DOHH2 (cell line): ENCODE results near the gene OR8H3.

Source experiments
- H3F3A ChIP-seq: fragments of 200-600 bp; sonication (generic), shearing (Covaris generic); 2 replicates; pipeline ENCODE4 v1.6.0; 2016; ENCODE audit warnings: antibody characterized with exemption, mild to moderate bottlenecking; ENCODE audit not compliant: control insufficient read depth, insufficient read depth
- H3K27ac ChIP-seq: fragments of 200-600 bp; sonication (generic); 2 replicates; pipeline ENCODE4 v1.5.1; 2014; ENCODE audit warnings: low read depth, mild to moderate bottlenecking, low read length, moderate library complexity
- H3K27me3 ChIP-seq: fragments of 200-600 bp; sonication (generic); 2 replicates; pipeline ENCODE4 v1.6.1; 2014; ENCODE audit warnings: mild to moderate bottlenecking, low read length, mixed read lengths; ENCODE audit not compliant: control insufficient read depth
- H3K36me3 ChIP-seq: fragments of 200-600 bp; sonication (generic); 2 replicates; pipeline ENCODE4 v1.6.1; 2014; ENCODE audit warnings: mild to moderate bottlenecking, low read length, moderate library complexity, mixed read lengths; ENCODE audit not compliant: control insufficient read depth
- H3K4me1 ChIP-seq: fragments of 200-600 bp; sonication (generic); 2 replicates; pipeline ENCODE4 v1.6.1; 2014; ENCODE audit warnings: mild to moderate bottlenecking, low read length, mixed read lengths; ENCODE audit not compliant: control insufficient read depth
- H3K4me2 ChIP-seq: fragments of 200-600 bp; sonication (generic); 2 replicates; pipeline ENCODE4 v1.6.0; 2014; ENCODE audit warnings: mild to moderate bottlenecking, low read length, moderate library complexity
- H3K4me3 ChIP-seq: fragments of 200-600 bp; sonication (generic); 2 replicates; pipeline ENCODE4 v1.5.1; 2014; ENCODE audit warnings: mild to moderate bottlenecking, low read length, mixed read lengths
- H3K79me2 ChIP-seq: fragments of 200-600 bp; sonication (generic); 2 replicates; pipeline ENCODE4 v1.6.1; 2014; ENCODE audit warnings: mild to moderate bottlenecking, low read length, mixed read lengths; ENCODE audit not compliant: control insufficient read depth
- H3K9me2 ChIP-seq: fragments of 200-600 bp; sonication (generic); replicated peaks from 2 replicates; pipeline ENCODE4 v1.6.1; 2014; ENCODE audit warnings: mild to moderate bottlenecking, low read length, mixed read lengths; ENCODE audit not compliant: control insufficient read depth
- H3K9me3 ChIP-seq: fragments of 200-600 bp; sonication (generic); 2 replicates; pipeline ENCODE4 v1.6.1; 2014; ENCODE audit warnings: antibody characterized with exemption, low read length, mixed read lengths; ENCODE audit not compliant: control insufficient read depth, insufficient read depth
- H4K20me1 ChIP-seq: fragments of 200-600 bp; sonication (generic); 2 replicates; pipeline ENCODE4 v1.6.0; 2014; ENCODE audit warnings: low read depth, mild to moderate bottlenecking, antibody characterized with exemption, low read length, moderate library complexity; ENCODE audit not compliant: control insufficient read depth, insufficient read depth
- CTCF ChIP-seq: fragments of 200-600 bp; sonication (generic); IDR thresholded peaks from one replicate; pipeline ENCODE4 v1.5.1; 2014; ENCODE audit warnings: antibody characterized with exemption, mild to moderate bottlenecking, low read depth, low read length; ENCODE audit not compliant: poor library complexity, severe bottlenecking
- EZH2phosphoT487 ChIP-seq: fragments of 200-600 bp; sonication (generic); IDR thresholded peaks from 2 replicates; pipeline ENCODE4 v1.6.1; 2017; ENCODE audit warnings: borderline replicate concordance, mild to moderate bottlenecking, antibody characterized with exemption, low read length, moderate library complexity, mixed read lengths

Gene OR8H3

GRCh38 chr11:56152333-56152732 lies 30.2 kb downstream of the OR8H3 start:
- Histone ChIP-seq H4K20me1 (no peaks in the 10 kb centered on the region), H3K27me3 (no peaks in the 10 kb centered on the region), H3K4me1 (no peaks in the 10 kb centered on the region), H3K9me3 (peaks cover 10% of the 10 kb centered on the region; the same call in 1 of the 2 replicates), H3F3A (no peaks in the 10 kb centered on the region), H3K36me3 (no peaks in the 10 kb centered on the region), H3K27ac (no peak overlapping the region), H3K79me2 (no peaks in the 10 kb centered on the region), H3K4me3 (no peak overlapping the region), H3K4me2 (no peak overlapping the region), H3K9me2 (no peaks in the 10 kb centered on the region)
- TF ChIP-seq CTCF (no peak), EZH2phosphoT487 (no peak)

- H3K4me2 ChIP-seq = no peak within 1 kb of the TSS
- H3K27ac ChIP-seq = no peak within 1 kb of the TSS
- no peak for TF ChIP-seq CTCF
- TF ChIP-seq EZH2phosphoT487 = no peak
- H3K4me3 ChIP-seq = no peak within 1 kb of the TSS
- no peaks in the 10 kb centered on the region for H3K36me3 ChIP-seq
- no peaks in the 10 kb centered on the region for H3K9me2 ChIP-seq
- no peaks in the 10 kb centered on the region for H3K27me3 ChIP-seq
- H3K9me3 ChIP-seq = no peaks in the 10 kb centered on the region
- no peaks in the 10 kb centered on the region for H3K79me2 ChIP-seq
- no peaks in the 10 kb centered on the region for H4K20me1 ChIP-seq
- no peaks in the 10 kb centered on the region for H3F3A ChIP-seq
- no peaks in the 10 kb centered on the region for H3K4me1 ChIP-seq
These were observed 38.0 kb downstream of the OR8H3 start, which contains the start of gene OR8K5 for GRCh38 chr11:56160217-56160616. OR8K5 (minus strand) TSS chr11:56160317; CDS start chr11:56160317, 0 bp downstream.

- H3K36me3 ChIP-seq = no peaks in the 10 kb centered on the region
- no peaks in the 10 kb centered on the region for H3K27me3 ChIP-seq
- H3K4me1 ChIP-seq = no peaks in the 10 kb centered on the region
- H3K9me2 ChIP-seq = no peaks in the 10 kb centered on the region
- H3K4me3 ChIP-seq = no peak overlapping the region
- no peaks in the 10 kb centered on the region for H3F3A ChIP-seq
- no peak overlapping the region for H3K4me2 ChIP-seq
- no peaks in the 10 kb centered on the region for H3K9me3 ChIP-seq
- no peaks in the 10 kb centered on the region for H3K79me2 ChIP-seq
- H3K27ac ChIP-seq = no peak overlapping the region
- no peaks in the 10 kb centered on the region for H4K20me1 ChIP-seq
- no peak for TF ChIP-seq EZH2phosphoT487
- TF ChIP-seq CTCF = no peak
These were observed 41.6 kb downstream of the OR8H3 start for GRCh38 chr11:56163804-56164203.
